Central memory CD8-positive, alpha-beta T cell (primary cell): ENCODE measurements around the gene ACTC1.

Source experiments
- ATAC-seq: fragments of 150-1000 bp; cut with Tn5 transposase; replicated peaks from 2 replicates; pipeline ENCODE4 v1.10.0; 2022; ENCODE audit warnings: mild to moderate bottlenecking, moderate FRiP score, moderate number of reproducible peaks; ENCODE audit not compliant: poor library complexity, severe bottlenecking; ENCODE audit errors: extremely low read depth
- DNase-seq, 2 donors: peaks; one replicate each; pipeline ENCODE4 v3.0.0; 2021; ENCODE audit warnings: low spot score in 2 of 2
- H3K27ac Mint-ChIP-seq: one replicate; pipeline ENCODE4 v1.8.0; 2022; ENCODE audit warnings: low read depth, mild to moderate bottlenecking, moderate library complexity, mixed read lengths
- H3K27me3 Mint-ChIP-seq: one replicate; pipeline ENCODE4 v1.8.0; 2022; ENCODE audit warnings: mixed read lengths
- H3K36me3 Mint-ChIP-seq: one replicate; pipeline ENCODE4 v1.8.0; 2022; ENCODE audit warnings: mild to moderate bottlenecking, moderate library complexity, mixed read lengths; ENCODE audit not compliant: insufficient read depth
- H3K4me1 Mint-ChIP-seq: one replicate; pipeline ENCODE4 v1.8.0; 2022; ENCODE audit warnings: mixed read lengths
- H3K4me3 Mint-ChIP-seq: one replicate; pipeline ENCODE4 v1.8.0; 2022; ENCODE audit warnings: mild to moderate bottlenecking, moderate library complexity, mixed read lengths
- H3K9me3 Mint-ChIP-seq: one replicate; pipeline ENCODE4 v1.8.0; 2022; ENCODE audit warnings: mixed read lengths

The ACTC1 gene

GRCh38 chr15:34768530-34768929 lies 26.8 kb downstream of the ACTC1 start:
- H3K4me1 Mint-ChIP-seq = no peaks in the 10 kb centered on the region
- DNase-seq = no peak
- H3K36me3 Mint-ChIP-seq = no peaks in the 10 kb centered on the region
- H3K4me3 Mint-ChIP-seq = no peak overlapping the region
- H3K27me3 Mint-ChIP-seq = peaks cover 47% of the 10 kb centered on the region
- H3K9me3 Mint-ChIP-seq = no peaks in the 10 kb centered on the region
- H3K27ac Mint-ChIP-seq = no peak overlapping the region
- ATAC-seq = no peak

DNA sequence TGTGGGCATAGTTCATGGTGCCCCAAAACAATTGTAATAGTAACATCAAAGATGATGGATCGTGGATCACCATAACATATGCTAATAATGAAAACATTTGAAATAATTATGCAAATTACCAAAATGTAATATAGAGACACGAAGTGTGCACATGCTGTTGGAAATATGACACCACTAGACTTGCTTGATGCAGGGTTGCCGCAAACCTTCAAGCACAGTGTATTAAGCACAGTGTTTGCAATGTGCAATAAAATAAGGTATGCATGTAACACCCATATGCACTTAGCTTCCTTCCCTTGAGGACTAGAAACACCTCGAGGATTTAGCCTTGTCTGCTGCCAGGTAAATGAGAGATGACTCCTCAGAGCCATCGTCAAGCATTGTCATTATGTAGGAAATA lies 29.6 kb downstream of the ACTC1 start:
- no peak for ATAC-seq
- no peaks in the 10 kb centered on the region for H3K9me3 Mint-ChIP-seq
- no peaks in the 10 kb centered on the region for H3K4me1 Mint-ChIP-seq
- DNase-seq = no peak
- H3K36me3 Mint-ChIP-seq = no peaks in the 10 kb centered on the region
- no peak overlapping the region for H3K27ac Mint-ChIP-seq
- H3K4me3 Mint-ChIP-seq = no peak overlapping the region
- H3K27me3 Mint-ChIP-seq = peaks cover 45% of the 10 kb centered on the region

- H3K36me3 Mint-ChIP-seq = no peaks in the 10 kb centered on the region
- no peaks in the 10 kb centered on the region for H3K4me1 Mint-ChIP-seq
- no peaks in the 10 kb centered on the region for H3K9me3 Mint-ChIP-seq
- H3K4me3 Mint-ChIP-seq = no peak overlapping the region
- ATAC-seq (no peak), DNase-seq (no peak)
- H3K27me3 Mint-ChIP-seq = peaks cover 64% of the 10 kb centered on the region
- H3K27ac Mint-ChIP-seq = no peak overlapping the region
Measured at GRCh38 chr15:34760909-34761308, 34.4 kb downstream of the ACTC1 start.

DNA sequence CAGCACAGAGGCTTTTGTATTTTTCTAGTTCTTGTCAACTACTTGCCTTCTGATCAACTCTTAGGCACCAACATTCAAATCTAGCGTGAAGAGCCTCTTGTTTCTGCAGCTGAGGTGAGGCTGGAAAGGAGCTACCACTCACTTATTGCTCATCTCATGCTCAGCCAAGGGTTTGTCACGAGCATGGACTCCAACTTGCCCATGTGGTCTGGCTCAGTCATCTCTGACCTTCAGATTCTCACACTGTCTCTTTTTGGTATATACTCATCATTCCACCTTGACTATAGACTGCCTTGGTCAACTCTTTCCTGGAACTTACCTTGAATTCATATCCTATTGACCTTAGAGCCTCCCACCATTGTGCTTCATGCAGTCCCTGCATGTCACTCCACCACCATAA lies 35.4 kb downstream of the ACTC1 start:
- no peak for DNase-seq
- no peak overlapping the region for H3K4me3 Mint-ChIP-seq
- ATAC-seq = no peak
- peaks cover 74% of the 10 kb centered on the region for H3K27me3 Mint-ChIP-seq
- no peaks in the 10 kb centered on the region for H3K4me1 Mint-ChIP-seq
- H3K36me3 Mint-ChIP-seq = no peaks in the 10 kb centered on the region
- no peak overlapping the region for H3K27ac Mint-ChIP-seq
- H3K9me3 Mint-ChIP-seq = no peaks in the 10 kb centered on the region

DNA sequence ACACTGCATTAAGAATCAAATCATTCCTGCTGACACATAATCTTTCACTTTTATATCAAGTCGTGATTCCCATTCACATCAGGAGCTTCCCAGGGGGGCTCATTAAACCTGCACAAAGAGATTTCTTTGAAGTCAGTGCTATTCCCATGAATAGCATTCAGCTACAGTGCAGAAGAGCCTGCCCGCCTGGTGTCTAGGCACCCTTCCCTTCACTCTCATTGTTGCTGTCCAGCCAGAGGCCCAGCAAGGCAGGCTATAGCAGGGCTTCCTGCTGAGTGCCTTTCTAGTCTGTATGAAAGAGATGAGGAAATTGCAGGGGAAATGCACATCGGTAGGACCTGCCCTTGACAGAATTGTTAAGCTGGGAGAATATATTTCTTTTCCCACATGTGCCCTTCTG lies 36.0 kb downstream of the ACTC1 start:
- H3K4me3 Mint-ChIP-seq = no peak overlapping the region
- H3K27ac Mint-ChIP-seq = no peak overlapping the region
- peaks cover 77% of the 10 kb centered on the region for H3K27me3 Mint-ChIP-seq
- H3K9me3 Mint-ChIP-seq = no peaks in the 10 kb centered on the region
- no peaks in the 10 kb centered on the region for H3K4me1 Mint-ChIP-seq
- H3K36me3 Mint-ChIP-seq = no peaks in the 10 kb centered on the region
- no peak for ATAC-seq
- DNase-seq = no peak

DNA sequence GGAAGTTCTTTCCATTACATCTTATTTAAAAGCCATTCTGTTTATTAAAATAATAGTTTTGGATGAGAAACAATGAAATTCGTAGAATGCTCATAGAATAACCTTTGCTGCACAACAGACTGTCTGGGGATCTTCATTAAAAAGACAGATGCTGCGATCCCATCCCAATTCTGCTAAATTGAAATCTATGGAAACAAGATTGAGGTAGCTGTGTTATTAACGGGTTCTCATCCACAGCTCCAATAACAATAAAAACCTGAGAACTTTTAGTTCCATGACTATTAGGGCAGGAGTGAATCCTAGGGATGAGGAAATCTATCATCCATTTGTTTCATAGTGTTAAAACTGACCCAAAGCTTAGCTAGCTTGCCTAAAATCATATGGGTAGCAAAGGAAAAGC lies 38.1 kb downstream of the ACTC1 start:
- Mint-ChIP-seq H3K4me3 (no peak overlapping the region), H3K4me1 (peaks cover 5% of the 10 kb centered on the region), H3K27me3 (peaks cover 94% of the 10 kb centered on the region), H3K9me3 (no peaks in the 10 kb centered on the region), H3K27ac (no peak overlapping the region), H3K36me3 (no peaks in the 10 kb centered on the region)
- DNase-seq = no peak
- no peak for ATAC-seq

DNA sequence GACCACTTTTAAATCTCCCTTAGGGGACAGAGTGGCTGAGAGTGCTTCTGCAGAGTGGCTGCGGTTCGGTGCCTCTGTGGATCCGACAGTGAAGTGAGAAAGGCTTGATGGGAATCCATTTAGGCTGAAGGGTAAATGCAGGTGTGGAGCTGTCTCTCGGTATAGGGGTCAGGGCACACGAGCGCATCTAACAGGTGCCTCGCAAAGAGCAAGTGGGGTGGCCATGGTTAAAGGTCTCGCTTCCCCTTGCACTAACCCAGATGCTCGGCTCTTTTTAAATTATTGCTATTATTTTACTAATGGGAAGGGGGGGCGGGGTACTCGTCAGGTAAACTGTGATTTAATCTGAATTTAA lies 40.0 kb downstream of the ACTC1 start:
- Mint-ChIP-seq H3K36me3 (no peaks in the 10 kb centered on the region), H3K4me1 (peaks cover 5% of the 10 kb centered on the region), H3K9me3 (no peaks in the 10 kb centered on the region), H3K27ac (no peak overlapping the region), H3K4me3 (no peak overlapping the region), H3K27me3 (peaks cover 91% of the 10 kb centered on the region)
- ATAC-seq (no peak), DNase-seq (no peak)

- peaks cover 5% of the 10 kb centered on the region for H3K4me1 Mint-ChIP-seq
- H3K27me3 Mint-ChIP-seq = peaks cover 90% of the 10 kb centered on the region
- no peaks in the 10 kb centered on the region for H3K36me3 Mint-ChIP-seq
- peak within 1 kb of the TSS; percentile 39 for H3K4me3 Mint-ChIP-seq
- DNase-seq (no peak), ATAC-seq (no peak)
- H3K9me3 Mint-ChIP-seq = no peaks in the 10 kb centered on the region
- no peak within 1 kb of the TSS for H3K27ac Mint-ChIP-seq
Measured at GRCh38 chr15:34754674-34755418, 40.5 kb downstream of the ACTC1 start, which contains the start of gene GJD2. TSS of gene GJD2 (minus strand) at chr15:34754998. CDS start at chr15:34754488, 510 bp downstream.

- Mint-ChIP-seq H3K4me1 (peaks cover 5% of the 10 kb centered on the region), H3K27me3 (peaks cover 89% of the 10 kb centered on the region), H3K9me3 (no peaks in the 10 kb centered on the region), H3K4me3 (peak overlapping the region; percentile 39), H3K36me3 (no peaks in the 10 kb centered on the region), H3K27ac (no peak overlapping the region)
- DNase-seq (no peak), ATAC-seq (no peak)
Measured at GRCh38 chr15:34754171-34754601, 41.2 kb downstream of the ACTC1 start.

- no peaks in the 10 kb centered on the region for H3K36me3 Mint-ChIP-seq
- H3K9me3 Mint-ChIP-seq = no peaks in the 10 kb centered on the region
- DNase-seq = no peak
- ATAC-seq = no peak
- no peak overlapping the region for H3K4me3 Mint-ChIP-seq
- H3K27ac Mint-ChIP-seq = no peak overlapping the region
- H3K4me1 Mint-ChIP-seq = peaks cover 5% of the 10 kb centered on the region
- H3K27me3 Mint-ChIP-seq = peaks cover 89% of the 10 kb centered on the region
Measured at GRCh38 chr15:34753236-34753894, 42.0 kb downstream of the ACTC1 start.

GRCh38 chr15:34749691-34750090 lies 45.7 kb downstream of the ACTC1 start:
- Mint-ChIP-seq H3K9me3 (peaks cover 4% of the 10 kb centered on the region), H3K27me3 (peaks cover 81% of the 10 kb centered on the region), H3K27ac (no peak overlapping the region), H3K36me3 (no peaks in the 10 kb centered on the region), H3K4me1 (peaks cover 5% of the 10 kb centered on the region), H3K4me3 (no peak overlapping the region)
- ATAC-seq (no peak), DNase-seq (no peak)
